Neuronal stem cell (in vitro differentiated cells): Measurements from ENCODE around the gene EVL.
A peak's percentile ranks its signal among the peaks of the same experiment; 100 is the strongest.

ENCODE experiments used
- DNase-seq: peaks from one replicate; pipeline ENCODE4 v3.0.0-alpha.2; 2013; ENCODE audit warnings: low spot score
- H2AFZ ChIP-seq: one replicate; pipeline ENCODE4 v1.6.1; 2013; ENCODE audit warnings: mild to moderate bottlenecking, low read length, inconsistent platforms
- H2AK5ac ChIP-seq: 2 replicates; pipeline ENCODE4 v1.6.1; 2013; ENCODE audit warnings: low read depth, mild to moderate bottlenecking, inconsistent platforms, low read length, moderate library complexity, mixed read lengths
- H2BK120ac ChIP-seq: 2 replicates; pipeline ENCODE4 v1.6.1; 2013; ENCODE audit warnings: low read depth, mild to moderate bottlenecking, inconsistent platforms, low read length, moderate library complexity, mixed read lengths
- H2BK12ac ChIP-seq: one replicate; pipeline ENCODE4 v1.6.1; 2013; ENCODE audit warnings: low read length, inconsistent platforms
- H2BK15ac ChIP-seq: 2 replicates; pipeline ENCODE4 v1.6.1; 2013; ENCODE audit warnings: mild to moderate bottlenecking, low read length, inconsistent platforms, mixed read lengths
- H2BK5ac ChIP-seq: one replicate; pipeline ENCODE4 v1.6.1; 2013; ENCODE audit warnings: inconsistent platforms, mild to moderate bottlenecking, low read length, moderate library complexity
- H3K14ac ChIP-seq: one replicate; pipeline ENCODE4 v1.6.1; 2013; ENCODE audit warnings: low read length, inconsistent platforms
- H3K18ac ChIP-seq: 2 replicates; pipeline ENCODE4 v1.6.1; 2013; ENCODE audit warnings: low read length, inconsistent platforms
- H3K23ac ChIP-seq: 2 replicates; pipeline ENCODE4 v1.6.1; 2013; ENCODE audit warnings: low read depth, mild to moderate bottlenecking, mixed read lengths, low read length, inconsistent platforms; ENCODE audit not compliant: poor library complexity
- H3K27ac ChIP-seq: replicated peaks from 3 replicates; pipeline ENCODE4 v1.5.1; 2013; ENCODE audit warnings: low read length, inconsistent platforms
- H3K27me3 ChIP-seq, 3 experiments: 2 replicates each; pipeline ENCODE4 v1.6.1; 2013; ENCODE audit warnings: low read length in 3 of 3, mild to moderate bottlenecking in 2 of 3, inconsistent platforms in 1 of 3, low read depth in 1 of 3, mixed read lengths in 1 of 3, moderate library complexity in 1 of 3; ENCODE audit not compliant: control insufficient read depth in 3 of 3, insufficient read depth in 3 of 3
- H3K36me3 ChIP-seq, 2 donors: replicated peaks in 1 of 2; 2 replicates each; pipeline ENCODE4 v1.6.1; 2013; ENCODE audit warnings: low read length in 2 of 2; ENCODE audit not compliant: control insufficient read depth in 2 of 2, insufficient read depth in 2 of 2
- H3K4ac ChIP-seq: 2 replicates; pipeline ENCODE4 v1.6.1; 2013; ENCODE audit warnings: inconsistent platforms, mild to moderate bottlenecking, low read length, moderate library complexity
- H3K4me1 ChIP-seq, 2 donors: 1 replicate in 1 of 2; 2 replicates in 1 of 2; pipeline ENCODE4 v1.6.1; 2013; ENCODE audit warnings: low read length in 2 of 2, low read depth in 1 of 2; ENCODE audit not compliant: control insufficient read depth in 2 of 2, insufficient read depth in 1 of 2
- H3K4me2 ChIP-seq: one replicate; pipeline ENCODE4 v1.6.1; 2013; ENCODE audit warnings: mild to moderate bottlenecking, low read length, inconsistent platforms; ENCODE audit not compliant: insufficient read depth, poor library complexity, severe bottlenecking
- H3K4me3 ChIP-seq, 2 donors: 2 replicates each; pipeline ENCODE4 v1.5.1; 2013; ENCODE audit warnings: low read length in 2 of 2, mild to moderate bottlenecking in 2 of 2, inconsistent platforms in 1 of 2, moderate library complexity in 1 of 2
- H3K79me1 ChIP-seq: one replicate; pipeline ENCODE4 v1.6.1; 2013; ENCODE audit warnings: low read depth, mild to moderate bottlenecking, inconsistent platforms, low read length, moderate library complexity
- H3K9ac ChIP-seq: one replicate; pipeline ENCODE4 v1.6.1; 2013; ENCODE audit warnings: mild to moderate bottlenecking, low read depth, low read length, inconsistent platforms; ENCODE audit not compliant: poor library complexity
- H3K9me3 ChIP-seq, 2 donors: replicated peaks in 1 of 2; 2 replicates each; pipeline versions ENCODE3 to v1.6.1; 2013; ENCODE audit warnings: low read length in 2 of 2, mild to moderate bottlenecking in 2 of 2, inconsistent platforms in 1 of 2, low read depth in 1 of 2, mixed read lengths in 1 of 2, moderate library complexity in 1 of 2; ENCODE audit not compliant: control insufficient read depth in 2 of 2, insufficient read depth in 1 of 2
- H4K8ac ChIP-seq: one replicate; pipeline ENCODE4 v1.6.1; 2013; ENCODE audit warnings: low read depth, mild to moderate bottlenecking, inconsistent platforms, low read length, moderate library complexity
- H4K91ac ChIP-seq: one replicate; pipeline ENCODE4 v1.6.1; 2013; ENCODE audit warnings: low read length, low read depth, mild to moderate bottlenecking, inconsistent platforms; ENCODE audit not compliant: poor library complexity
- WGBS, 2 donors: extraction: QIAGEN DNeasy Blood & Tissue Kit; methylation state at CpG; one replicate each; pipeline ENCODE4 v1.1.7; 2013; ENCODE audit warnings: missing lambda C conversion rate in 2 of 2, mixed read lengths in 1 of 2; ENCODE audit not compliant: insufficient read length in 2 of 2, insufficient replicate concordance in 1 of 2; ENCODE audit errors: extremely low coverage in 2 of 2; 5-methylcytosine and 5-hydroxymethylcytosine counted together

Gene EVL

DNA sequence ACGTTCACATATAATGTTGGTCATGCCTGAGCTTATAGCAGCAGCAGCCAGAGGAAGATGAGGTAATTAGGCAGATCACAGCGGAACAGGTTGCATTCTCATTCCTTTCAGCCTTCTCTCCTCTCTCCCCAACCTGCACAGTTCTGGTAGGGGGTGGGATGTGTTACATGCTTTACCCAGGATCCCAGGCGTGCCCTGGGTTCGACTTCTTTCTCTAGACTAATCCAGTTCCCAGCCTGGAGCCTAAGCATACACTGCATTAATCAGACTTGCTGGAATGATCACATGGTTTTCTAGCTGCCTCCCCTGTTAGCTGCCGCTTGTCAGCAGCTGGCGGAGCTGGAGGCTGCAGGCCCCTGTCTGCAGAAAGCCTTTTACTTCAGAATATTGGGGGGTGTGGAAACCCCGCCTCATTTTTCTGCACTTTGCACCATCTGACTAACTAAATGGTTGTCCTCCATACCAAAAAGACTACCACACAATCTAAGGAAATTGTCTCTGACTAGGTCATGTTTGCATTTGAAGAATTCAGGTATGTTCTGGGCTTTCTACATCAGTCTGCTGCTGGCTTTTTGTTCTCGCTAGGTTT is 46.0 kb upstream of the EVL start:
- WGBS, 2 donors, result no CpG with 5 or more reads among the region's 8 CpGs
- Histone ChIP-seq H3K14ac (no peak overlapping the region), H4K8ac (no peak overlapping the region), H3K9me3 (peaks cover 0 to under 1% of the 10 kb centered on the region in 2 donors), H3K9ac (no peak overlapping the region), H2BK15ac (no peak overlapping the region), H2BK5ac (no peak overlapping the region), H3K36me3 (no peaks in the 10 kb centered on the region), H3K4me2 (no peak overlapping the region), H3K27me3 (no peaks in the 10 kb centered on the region), H2BK12ac (no peak overlapping the region), H3K18ac (no peak overlapping the region), H2AFZ (no peak overlapping the region), H3K79me1 (no peaks in the 10 kb centered on the region), H2AK5ac (no peak overlapping the region), H2BK120ac (no peak overlapping the region), H3K4me1 (peaks cover 25 to 30% of the 10 kb centered on the region in 2 donors), H3K23ac (no peak overlapping the region), H3K4ac (no peak overlapping the region), H3K4me3 (no peak overlapping the region), H4K91ac (no peak overlapping the region), H3K27ac (peak overlapping the region; percentile 53)
- DNase-seq, result no peak

DNA sequence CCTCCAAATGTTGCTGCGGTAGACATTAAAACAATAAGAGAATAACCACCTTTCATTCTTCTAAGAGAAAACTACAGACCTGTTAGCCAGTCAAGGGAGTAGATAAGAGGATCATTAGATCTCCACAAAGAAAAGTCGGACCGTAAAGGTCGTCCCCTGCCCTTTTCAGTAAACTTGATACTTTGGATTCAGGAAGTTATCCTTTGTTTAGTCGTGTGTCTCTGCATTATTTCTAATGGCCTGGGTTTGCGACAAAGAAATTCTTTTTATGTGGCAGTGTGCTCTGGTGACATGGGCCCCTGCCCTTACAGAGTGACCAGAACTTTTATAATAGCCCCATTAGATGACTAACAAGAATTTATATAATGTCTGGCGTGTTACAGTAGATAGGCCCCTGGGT is 44.6 kb upstream of the EVL start:
- no peak overlapping the region for H3K4ac ChIP-seq
- H3K36me3 ChIP-seq, result no peaks in the 10 kb centered on the region
- no peak overlapping the region for H4K91ac ChIP-seq
- no peak overlapping the region for H3K4me2 ChIP-seq
- no peak for DNase-seq
- H2BK12ac ChIP-seq, result no peak overlapping the region
- H3K9ac ChIP-seq, result no peak overlapping the region
- H3K27ac ChIP-seq, result no peak overlapping the region
- no peak overlapping the region for H3K23ac ChIP-seq
- no peak overlapping the region for H4K8ac ChIP-seq
- H2BK120ac ChIP-seq, result no peak overlapping the region
- H3K14ac ChIP-seq, result no peak overlapping the region
- H2BK5ac ChIP-seq, result no peak overlapping the region
- H2BK15ac ChIP-seq, result no peak overlapping the region
- H3K9me3 ChIP-seq, result no peaks in the 10 kb centered on the region
- H3K27me3 ChIP-seq, result no peaks in the 10 kb centered on the region
- H3K4me1 ChIP-seq, result peaks cover 25 to 30% of the 10 kb centered on the region in 2 donors
- no peak overlapping the region for H3K4me3 ChIP-seq
- no CpG with 5 or more reads among the region's 7 CpGs for WGBS, 2 donors
- H3K18ac ChIP-seq, result no peak overlapping the region
- no peak overlapping the region for H2AFZ ChIP-seq
- H2AK5ac ChIP-seq, result no peak overlapping the region
- H3K79me1 ChIP-seq, result no peaks in the 10 kb centered on the region

DNA sequence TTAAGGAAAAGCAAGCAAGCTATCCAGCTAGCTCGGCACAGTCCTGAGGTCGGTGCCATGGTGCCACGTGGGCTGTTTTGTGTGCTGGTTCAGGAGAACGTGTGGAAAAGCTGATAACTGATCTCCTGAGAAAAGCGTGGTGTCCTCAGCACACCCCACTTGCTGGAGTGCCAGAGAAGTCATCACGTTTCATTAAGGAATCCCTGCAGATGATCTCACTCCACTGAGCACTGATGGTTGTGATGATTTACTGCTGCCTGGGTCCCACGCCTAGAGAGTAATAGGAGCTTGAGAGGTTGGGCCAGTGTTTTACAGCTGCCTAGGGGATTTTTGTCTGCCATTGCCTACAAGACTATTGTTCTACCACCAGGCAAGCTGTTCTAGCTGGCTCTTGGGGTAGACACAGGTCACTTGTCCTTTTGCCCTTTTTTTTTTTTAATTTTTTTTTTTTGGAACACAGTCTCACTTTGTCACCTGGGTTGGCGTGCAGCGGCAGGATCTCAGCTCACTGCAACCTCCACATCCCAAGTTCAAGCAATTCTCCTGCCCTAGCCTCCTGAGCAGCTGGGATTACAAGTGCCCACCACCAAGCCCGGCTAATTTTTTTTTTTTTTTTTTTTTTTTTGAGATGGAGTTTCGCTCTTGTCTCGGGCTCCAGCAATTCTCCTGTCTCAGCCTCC is 42.3 kb upstream of the EVL start:
- Histone ChIP-seq H3K4me3 (no peak overlapping the region), H4K91ac (no peak overlapping the region), H4K8ac (no peak overlapping the region), H3K4me1 (peaks cover 23 to 30% of the 10 kb centered on the region in 2 donors), H3K27ac (no peak overlapping the region), H3K9me3 (no peaks in the 10 kb centered on the region), H3K4ac (no peak overlapping the region), H3K27me3 (no peaks in the 10 kb centered on the region), H3K36me3 (no peaks in the 10 kb centered on the region), H3K23ac (no peak overlapping the region), H3K18ac (no peak overlapping the region), H3K4me2 (no peak overlapping the region), H3K9ac (no peak overlapping the region), H2BK5ac (no peak overlapping the region), H2BK15ac (no peak overlapping the region), H2BK12ac (no peak overlapping the region), H2AK5ac (peak overlapping the region; percentile 24), H3K14ac (no peak overlapping the region), H2AFZ (no peak overlapping the region), H2BK120ac (no peak overlapping the region), H3K79me1 (peaks cover 4% of the 10 kb centered on the region)
- no peak for DNase-seq
- WGBS, 2 donors, result no CpG with 5 or more reads among the region's 12 CpGs

DNA sequence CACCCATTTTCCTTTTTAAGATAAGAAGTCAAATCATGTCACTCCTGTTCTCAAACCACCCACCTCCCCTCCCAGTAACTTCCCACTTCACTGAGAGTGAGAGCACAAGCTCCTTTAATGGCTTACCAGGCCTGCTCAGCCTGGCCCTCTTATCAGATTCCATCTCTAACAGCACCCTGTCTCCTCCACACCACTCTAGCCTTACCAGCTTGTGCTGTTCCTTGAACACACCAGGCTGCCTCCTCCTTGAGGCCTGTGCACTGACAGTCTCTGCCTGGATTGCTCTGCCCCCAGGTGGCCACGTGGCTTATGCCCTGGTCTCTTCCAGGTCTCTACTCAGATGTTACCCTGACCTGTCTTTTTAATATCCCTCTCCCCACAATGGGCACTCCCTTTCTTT is 40.1 kb upstream of the EVL start:
- no peaks in the 10 kb centered on the region for H3K9me3 ChIP-seq
- no peak overlapping the region for H3K23ac ChIP-seq
- no peak overlapping the region for H3K4me2 ChIP-seq
- H4K8ac ChIP-seq, result no peak overlapping the region
- no peak overlapping the region for H3K14ac ChIP-seq
- no peak overlapping the region for H3K4ac ChIP-seq
- H3K27ac ChIP-seq, result no peak overlapping the region
- H3K36me3 ChIP-seq, result no peaks in the 10 kb centered on the region
- H3K18ac ChIP-seq, result no peak overlapping the region
- peaks cover 8 to 10% of the 10 kb centered on the region in 2 donors for H3K4me1 ChIP-seq
- no peak overlapping the region for H2AFZ ChIP-seq
- H2AK5ac ChIP-seq, result no peak overlapping the region
- no peak overlapping the region for H2BK5ac ChIP-seq
- H3K4me3 ChIP-seq, result no peak overlapping the region
- peaks cover 4% of the 10 kb centered on the region for H3K79me1 ChIP-seq
- H3K9ac ChIP-seq, result no peak overlapping the region
- no peak overlapping the region for H2BK12ac ChIP-seq
- no CpG with 5 or more reads among the region's 1 CpG for whole genome bisulfite sequencing, 2 donors
- H3K27me3 ChIP-seq, result no peaks in the 10 kb centered on the region
- DNase-seq, result no peak
- H2BK15ac ChIP-seq, result no peak overlapping the region
- H2BK120ac ChIP-seq, result no peak overlapping the region
- no peak overlapping the region for H4K91ac ChIP-seq
